HepG2 (cell line): Measurements from ENCODE around the gene TSPAN9. TPM values are rescaled to one million over a fixed set of nuclear protein-coding genes. Genes with fewer than 3 reads are reported as not detected.

ENCODE experiments used
- ATAC-seq: fragments of 200-7000 bp; cut with Tn5 transposase; 3 replicates; pipeline ENCODE4 v1.9.1; 2020; ENCODE audit warnings: mild to moderate bottlenecking, moderate library complexity
- BruUV-seq: library from RNA; stranded (reverse); fragments of 400-500 nt; replicated peaks from 2 replicates; lab custom pipeline; 2021; lab: Mats Ljungman, UMichigan
- CTCF ChIA-PET: fragments of 300-600 bp; formaldehyde crosslinking; extraction: SDS; loops from one replicate; lab custom pipeline; 2021; ENCODE audit warnings: low total read pairs, inconsistent platforms, low intra/inter-chr PET ratio; lab: Yijun Ruan, JAX
- POLR2A ChIA-PET: fragments of 350-600 bp; sonication (Branson Sonifier 250); formaldehyde crosslinking; loops from one replicate; lab custom pipeline; 2020; ENCODE audit warnings: antibody characterized with exemption, inconsistent platforms; lab: Yijun Ruan, JAX
- DNase-seq: peaks from one replicate; pipeline ENCODE4 v3.0.0-alpha.2; 2015; ENCODE audit warnings: low spot score
- FAIRE-seq: peaks from 3 replicates; lab custom pipeline; 2011; peaks lifted over from hg19 to GRCh38; lab: Jason Lieb, UNC
- H2AFZ ChIP-seq: one replicate; pipeline ENCODE4 v1.6.1; 2011; ENCODE audit warnings: low read length, inconsistent platforms
- H3K27ac ChIP-seq: fragments of 300-600 bp; 3 replicates; pipeline ENCODE4 v1.8.0; 2011; ENCODE audit warnings: mixed run types, mild to moderate bottlenecking, mixed read lengths, low read length, inconsistent platforms; ENCODE audit not compliant: insufficient read depth; ENCODE audit errors: extremely low read length
- H3K27me3 ChIP-seq, 2 experiments: fragments of 200-600 bp in 1 of 2; 2 replicates in 1 of 2; 3 replicates in 1 of 2; pipeline versions ENCODE4 v1.6.0 to v1.8.0; 2011; ENCODE audit warnings: low read length in 2 of 2, mild to moderate bottlenecking in 2 of 2, moderate library complexity in 2 of 2, inconsistent platforms in 1 of 2; ENCODE audit not compliant: insufficient read depth in 2 of 2, control insufficient read depth in 1 of 2
- H3K36me3 ChIP-seq, 2 experiments: fragments of 200-600 bp in 1 of 2; replicated peaks in 1 of 2; 2 replicates in 1 of 2; 3 replicates in 1 of 2; pipeline versions ENCODE4 v1.5.1 to v1.8.0; 2011; ENCODE audit warnings: low read length in 2 of 2, inconsistent platforms in 1 of 2; ENCODE audit not compliant: insufficient read depth in 2 of 2, control insufficient read depth in 1 of 2
- H3K4me1 ChIP-seq: 2 replicates; pipeline ENCODE4 v1.5.1; 2012; ENCODE audit warnings: low read length, inconsistent platforms; ENCODE audit not compliant: insufficient read depth
- H3K4me2 ChIP-seq: 2 replicates; pipeline ENCODE4 v1.6.0; 2011; ENCODE audit warnings: low read depth, low read length, inconsistent platforms
- H3K4me3 ChIP-seq, 3 experiments: fragments of 200-600 bp in 1 of 3; sonication (generic), shearing (Covaris generic) in 1 of 3; replicated peaks in 1 of 3; 2 replicates each; pipeline ENCODE4 v1.5.1; 2011 to 2016; ENCODE audit warnings: low read length in 3 of 3, inconsistent platforms in 2 of 3, low read depth in 2 of 3, mild to moderate bottlenecking in 2 of 3, control low read depth in 1 of 3, mixed read lengths in 1 of 3; ENCODE audit not compliant: insufficient read depth in 1 of 3
- H3K79me2 ChIP-seq: one replicate; pipeline ENCODE4 v1.6.1; 2011; ENCODE audit warnings: low read length, inconsistent platforms; ENCODE audit not compliant: insufficient read depth
- H3K9ac ChIP-seq: 2 replicates; pipeline ENCODE4 v1.6.0; 2011; ENCODE audit warnings: mild to moderate bottlenecking, low read depth, low read length, inconsistent platforms; ENCODE audit not compliant: insufficient read depth
- H3K9me3 ChIP-seq: 2 replicates; pipeline ENCODE4 v1.5.1; 2012; ENCODE audit warnings: mild to moderate bottlenecking, low read length
- H4K20me1 ChIP-seq: 2 replicates; pipeline ENCODE4 v1.6.0; 2011; ENCODE audit warnings: inconsistent platforms, mild to moderate bottlenecking, low read length, moderate library complexity; ENCODE audit not compliant: insufficient read depth
- AGO2 ChIP-seq: fragments of 200-400 bp; formaldehyde crosslinking; optimal IDR thresholded peaks from 2 replicates; pipeline ENCODE3; 2017; ENCODE audit warnings: mild to moderate bottlenecking, low read depth, low read length, moderate library complexity
- ATF4 ChIP-seq, 2 experiments: fragments of 450-650 bp in 1 of 2; sonication (generic) in 1 of 2; formaldehyde crosslinking; IDR thresholded peaks; 2 replicates each; pipeline versions ENCODE4 v1.5.0 to v1.8.0; 2020 to 2022; ENCODE audit warnings: mild to moderate bottlenecking in 1 of 2, missing genetic modification reagents in 1 of 2
- PAXIP1 ChIP-seq: sonication (generic); formaldehyde crosslinking; conservative IDR thresholded peaks from 2 replicates; pipeline ENCODE4 v1.4.0; 2020; ENCODE audit warnings: mild to moderate bottlenecking, missing genetic modification reagents, moderate library complexity
- REXO4 ChIP-seq: sonication (generic); formaldehyde crosslinking; IDR thresholded peaks from 2 replicates; pipeline ENCODE4 v1.8.0; 2022; ENCODE audit warnings: missing genetic modification reagents, mild to moderate bottlenecking, borderline replicate concordance
- WGBS: methylation state at CpG from one replicate; pipeline ENCODE4 v1.1.6; 2017; ENCODE audit warnings: low lambda C conversion rate; 5-methylcytosine and 5-hydroxymethylcytosine counted together
- in situ Hi-C: cut with HindIII; loops from 2 replicates; pipeline ENCODE4 v1.10.0; 2017; ENCODE audit warnings: low pct_unique_long_range_greater_than_20kb; ENCODE audit not compliant: extremely low pct_ligation_motif_present
- intact Hi-C: fragments of 100-400 bp; cut with micrococcal nuclease; formaldehyde crosslinking; loops from one replicate; pipeline ENCODE4 v1.10.0; 2022; ENCODE audit not compliant: unreplicated experiment
- polyA plus RNA-seq, 8 experiments: library from polyadenylated mRNA; depleted of rRNA in 3 of 8; stranded (reverse) in 7 of 8; unstranded in 1 of 8; fragments of >200 nt; fragmentation: Illumina TruSeq in 4 of 8; extraction: Trizol in 4 of 8; gene quantifications; 2 replicates each; pipeline versions ENCODE4 v1.2.1 to v1.2.3, GENCODE V29; 2011 to 2016; ENCODE audit warnings: low read depth in 4 of 8, missing spikeins in 1 of 8, mixed read lengths in 1 of 8; ENCODE audit not compliant: insufficient read depth in 1 of 8
- total RNA-seq, 5 experiments: library from RNA; depleted of rRNA; stranded (reverse); fragments of >200 nt; fragmentation: Illumina TruSeq; extraction: Trizol; gene quantifications; 2 replicates each; pipeline ENCODE4 v1.2.3, GENCODE V29; 2016; ENCODE audit warnings: low read depth in 1 of 5

TSPAN9 gene
- total and polyA plus RNA-seq, 2 of the 13 experiments (the other 11 are each of a cell fraction or from before 2014, with no cell fraction given), result 18.1 to 42.3 TPM

GRCh38 chr12:3040663-3041544 is 36.3 kb upstream of the TSPAN9 start:
- no peak overlapping the region for H3K4me2 ChIP-seq
- BruUV-seq, result no TSS peak
- CTCF ChIA-PET, result no interaction called here
- no peak overlapping the region for H3K27ac ChIP-seq
- H3K79me2 ChIP-seq, result no peaks in the 10 kb centered on the region
- peak; percentile 18 for ATAC-seq
- POLR2A ChIA-PET, result no interaction called here
- TF ChIP-seq AGO2 (peak; percentile 74), REXO4 (CRISPR knock-in tag) (no peak), ATF4 (CRISPR knock-in tag; IDR thresholded peaks at IDR 0.05) (no peak), PAXIP1 (CRISPR knock-in tag) (no peak)
- no peak for FAIRE-seq
- DNase-seq, result no peak
- in situ Hi-C loops (no loop called here), intact Hi-C loops (no loop called here)
- H4K20me1 ChIP-seq, result peaks cover 4% of the 10 kb centered on the region; the same call in 1 of the 2 replicates
- H3K4me1 ChIP-seq, result no peaks in the 10 kb centered on the region
- WGBS, result 95% methylated on average over 7 of the region's 29 CpGs
- no peaks in the 10 kb centered on the region for H3K27me3 ChIP-seq
- no peak overlapping the region for H3K4me3 ChIP-seq
- H3K9ac ChIP-seq, result no peak overlapping the region
- no peak overlapping the region for H2AFZ ChIP-seq
- H3K36me3 ChIP-seq, result peaks cover 32 to 51% of the 10 kb centered on the region in 2 experiments
- H3K9me3 ChIP-seq, result no peaks in the 10 kb centered on the region
